EL (cell line): ENCODE results near the gene APLF.
"Not testable (repeated sequence)": the region's sequence is repeated elsewhere in the genome, so short reads cannot be mapped to it uniquely, and the experiment has no call there.

Experiments
- DNase-seq: peaks from one replicate; pipeline ENCODE4 v3.0.0-alpha.2; 2016

Gene APLF

DNA sequence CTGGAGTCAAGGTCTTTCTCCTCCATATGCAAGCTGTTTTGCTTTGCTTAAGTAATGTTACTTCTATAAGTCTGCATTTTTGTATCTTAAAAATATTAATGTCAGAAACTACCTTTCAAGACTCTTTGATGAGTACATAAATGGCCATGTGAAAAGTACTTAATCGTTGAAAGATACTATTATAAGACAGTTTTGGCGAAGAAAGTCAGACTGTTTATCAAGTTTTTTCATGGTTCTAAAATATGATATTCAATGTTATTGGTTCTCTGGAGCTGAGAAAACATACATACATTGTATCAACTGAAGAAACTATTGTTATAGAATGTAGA is 25.4 kb upstream of the APLF start:
- DNase-seq: no peak

DNA sequence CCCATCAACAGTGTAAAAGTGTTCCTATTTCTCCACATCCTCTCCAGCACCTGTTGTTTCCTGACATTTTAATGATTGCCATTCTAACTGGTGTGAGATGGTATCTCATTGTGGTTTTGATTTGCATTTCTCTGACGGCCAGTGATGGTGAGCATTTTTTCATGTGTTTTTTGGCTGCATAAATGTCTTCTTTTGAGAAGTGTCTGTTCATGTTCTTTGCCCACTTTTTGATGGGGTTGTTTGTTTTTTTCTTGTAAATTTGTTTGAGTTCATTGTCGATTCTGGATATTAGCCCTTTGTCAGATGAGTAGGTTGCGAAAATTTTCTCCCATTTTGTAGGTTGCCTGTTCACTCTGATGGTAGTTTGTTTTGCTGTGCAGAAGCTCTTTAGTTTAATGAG is 21.0 kb upstream of the APLF start:
- not testable (repeated sequence) for DNase-seq

DNA sequence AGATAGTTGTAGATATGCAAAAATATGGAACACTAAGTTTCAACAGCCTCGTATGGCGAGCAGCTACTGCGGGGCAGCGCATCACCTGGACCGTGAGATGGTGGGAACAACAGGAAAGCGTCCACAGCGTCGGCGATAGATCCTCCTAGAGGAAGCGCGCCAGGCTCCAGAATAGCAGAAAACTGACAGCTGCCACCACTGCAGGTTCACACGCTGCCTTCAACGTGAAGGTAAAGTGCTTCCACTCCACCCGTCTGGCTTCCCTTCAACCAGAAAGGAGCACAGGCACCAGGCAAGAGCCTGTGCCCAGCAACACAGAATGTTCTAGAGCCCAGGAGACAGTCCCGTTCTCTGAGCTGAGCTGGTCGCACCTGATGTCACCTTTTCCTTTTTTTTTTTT is 20.3 kb upstream of the APLF start:
- DNase-seq: no peak

DNA sequence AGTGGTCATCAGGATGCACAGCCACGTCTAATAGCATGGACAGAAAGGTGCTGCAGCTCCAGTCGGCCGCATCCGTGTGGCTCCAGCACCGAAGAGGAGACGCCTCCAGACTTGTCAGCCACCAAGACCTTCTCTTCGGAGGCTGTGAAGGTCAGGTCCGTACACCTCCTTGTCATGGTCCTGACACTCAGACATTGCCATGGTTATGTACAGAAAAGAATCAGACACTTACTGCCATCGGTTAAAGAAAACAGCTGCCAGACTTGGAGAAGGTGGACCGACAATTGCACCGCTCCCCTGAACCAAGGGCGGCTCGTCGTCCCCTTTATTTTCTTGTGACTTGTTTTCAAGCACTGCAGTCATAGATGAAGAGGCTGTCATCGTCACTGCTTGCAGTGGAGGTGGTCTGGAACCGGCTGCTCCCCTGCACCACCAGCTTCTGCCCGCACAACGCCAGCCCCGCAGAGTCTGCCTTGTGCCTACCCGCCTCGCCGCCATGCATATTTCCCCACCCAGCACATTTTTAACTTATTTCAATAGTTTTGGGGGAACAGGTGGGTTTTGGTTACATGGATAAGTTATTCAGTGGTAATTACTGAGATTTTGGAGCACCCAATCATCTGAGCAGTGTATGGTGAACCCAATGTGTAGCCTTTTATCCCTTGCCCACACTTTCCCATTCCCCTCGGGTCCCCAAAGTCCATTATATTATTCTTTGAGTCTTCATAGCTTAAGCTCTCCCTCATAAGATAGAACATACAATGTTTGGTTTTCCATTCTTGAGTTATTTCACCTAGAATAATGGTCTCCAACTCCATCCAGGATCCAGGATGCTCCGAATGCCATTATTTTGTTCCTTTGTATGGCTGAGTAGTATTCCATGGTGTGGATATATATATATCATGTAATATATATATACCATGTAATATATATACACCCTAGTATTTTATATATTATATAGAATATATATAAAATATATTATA is 18.4 kb upstream of the APLF start:
- DNase-seq: no peak

DNA sequence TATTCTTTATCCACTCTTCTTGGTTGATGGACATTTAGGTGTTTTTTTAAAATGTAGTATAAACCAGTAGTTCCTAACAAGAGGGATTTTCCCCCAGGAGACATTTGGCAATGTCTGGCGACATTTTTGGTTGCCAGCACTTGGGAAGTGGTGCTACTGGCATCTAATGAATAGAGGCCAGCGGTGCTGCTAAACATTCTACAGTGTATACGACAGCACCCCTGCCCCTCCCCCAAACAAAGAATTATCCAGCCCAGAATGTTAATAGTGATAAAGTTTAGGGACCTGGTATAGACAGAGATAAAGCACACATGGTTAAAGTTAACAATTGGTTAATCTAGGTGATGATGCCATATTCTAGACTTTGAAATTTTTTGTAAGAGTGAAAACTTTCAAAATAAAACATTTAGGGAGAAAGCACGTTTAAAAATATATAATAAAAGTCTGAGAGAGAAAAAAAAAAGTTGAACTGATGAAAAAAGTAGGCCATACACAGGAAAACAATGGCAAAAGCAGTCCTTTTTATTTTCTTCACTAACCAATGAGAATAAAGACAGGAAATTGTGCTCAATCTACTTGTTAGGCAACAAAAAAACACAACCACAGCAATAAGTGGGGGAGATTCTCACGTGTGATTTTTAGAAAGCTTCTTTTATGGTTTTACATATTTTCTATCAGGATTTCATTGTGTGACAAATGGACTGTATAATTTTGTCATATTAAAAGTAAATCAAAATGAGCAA is 15.1 kb upstream of the APLF start:
- no peak for DNase-seq

DNA sequence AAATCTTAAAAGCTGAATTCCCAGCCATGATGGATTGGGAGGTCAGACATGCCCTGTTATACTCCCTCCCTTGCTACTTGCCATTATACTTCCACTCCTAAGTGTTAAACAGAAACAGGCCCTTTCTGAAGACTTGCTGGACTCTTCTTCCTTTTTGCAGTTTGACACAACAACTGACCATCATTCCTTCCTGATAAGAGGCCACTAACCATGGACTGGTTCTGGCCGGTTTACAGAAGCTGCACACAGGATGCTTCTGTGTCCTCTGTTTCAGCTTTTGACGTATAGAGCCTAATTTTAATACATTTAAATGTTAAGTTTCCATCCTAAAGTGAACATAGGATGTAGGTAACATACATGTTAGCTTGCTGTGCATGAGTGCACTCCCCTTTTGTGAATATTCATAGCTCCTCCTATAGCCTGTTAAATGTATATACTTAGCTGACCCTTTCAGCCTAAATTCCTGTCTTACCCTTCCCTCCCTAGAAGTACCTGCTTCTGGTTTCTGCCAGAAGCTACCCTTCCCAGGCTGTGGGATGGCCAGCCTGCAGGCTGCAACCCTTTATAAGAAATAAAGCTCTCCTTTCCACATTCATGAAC is 13.5 kb upstream of the APLF start:
- no peak for DNase-seq

DNA sequence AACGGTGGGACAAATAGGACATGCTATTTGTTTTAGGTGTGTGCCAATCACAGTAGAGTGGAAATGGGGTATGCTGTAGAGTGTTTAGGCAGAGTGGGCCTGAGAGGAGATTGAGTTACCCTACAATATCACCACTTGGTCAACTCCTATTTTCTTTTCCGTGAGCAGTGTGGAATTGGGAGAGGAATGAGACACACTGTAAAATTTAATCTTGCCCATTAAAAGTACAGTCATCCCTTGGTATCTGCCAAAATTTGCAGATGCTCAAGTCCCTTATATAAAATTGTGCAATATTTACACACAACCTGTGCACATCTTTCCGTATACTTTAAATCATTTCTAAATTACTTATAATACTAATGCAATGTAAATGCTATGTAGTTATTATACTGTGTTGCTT is 12.7 kb upstream of the APLF start:
- no peak for DNase-seq

DNA sequence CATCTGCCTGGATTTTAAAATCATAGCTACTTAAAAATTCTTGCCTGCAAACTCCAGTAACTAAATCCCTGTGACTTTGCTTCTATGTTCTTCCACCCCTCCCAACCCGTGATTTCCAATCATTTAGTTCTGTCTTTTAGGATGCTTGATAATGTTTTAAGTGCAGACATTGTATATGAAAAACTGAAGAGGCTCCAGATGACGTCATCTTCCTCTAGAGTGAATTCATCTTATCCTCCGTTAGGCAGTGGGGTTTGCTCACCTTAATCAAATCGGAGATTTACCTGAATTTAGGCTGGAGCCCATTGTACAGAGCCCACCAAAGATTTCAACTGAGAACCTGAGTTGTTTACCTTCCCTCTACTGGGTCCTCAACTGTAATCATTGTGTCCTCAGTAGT is 11.2 kb upstream of the APLF start:
- DNase-seq: no peak

DNA sequence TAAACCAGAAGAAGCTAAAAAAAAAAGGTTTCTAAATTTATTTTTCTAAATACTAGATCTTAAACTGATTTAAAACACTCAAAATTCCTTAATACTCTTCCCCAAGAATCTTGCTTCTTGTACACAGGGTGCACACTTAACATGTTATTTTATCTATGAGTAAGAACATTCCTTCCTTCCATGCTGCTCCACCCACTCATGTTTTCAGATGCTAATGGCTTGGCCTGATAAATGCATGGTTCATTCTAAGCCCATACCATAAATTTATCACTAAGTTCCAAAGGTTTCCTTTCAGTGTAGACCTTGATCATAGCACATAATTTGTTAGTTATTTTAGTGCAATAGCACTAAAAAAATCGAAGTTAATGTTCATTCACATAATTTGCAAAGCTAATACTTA is 8.4 kb upstream of the APLF start:
- peak; percentile 58 for DNase-seq

DNA sequence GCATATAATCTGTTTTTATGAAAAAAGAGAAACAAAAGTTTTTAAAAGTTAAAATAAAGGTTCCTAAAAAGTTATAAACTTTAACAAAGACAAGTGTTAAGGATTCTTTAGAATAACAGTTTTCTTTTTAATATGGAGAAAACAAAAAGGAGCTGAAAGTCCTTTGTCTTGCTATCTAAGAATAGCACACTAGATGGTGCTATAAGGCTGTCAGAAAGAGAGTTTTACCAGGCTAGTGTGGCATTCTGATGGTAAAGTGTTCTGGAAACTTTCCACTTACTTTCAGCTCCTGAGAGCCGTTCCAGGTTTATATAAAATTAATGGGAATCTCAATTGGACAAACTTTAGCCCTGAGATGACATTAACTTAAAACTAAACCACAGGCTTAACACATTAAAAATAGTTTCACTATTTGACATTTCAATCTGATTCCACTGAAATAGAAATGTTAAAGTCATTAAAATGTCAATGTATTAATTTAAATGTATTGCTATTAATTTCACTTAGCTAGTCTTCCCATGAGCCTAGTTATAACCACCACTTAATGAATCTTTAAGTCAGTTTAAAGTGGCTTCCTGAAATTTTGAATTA is 4.0 kb upstream of the APLF start:
- DNase-seq: peak; percentile 59

DNA sequence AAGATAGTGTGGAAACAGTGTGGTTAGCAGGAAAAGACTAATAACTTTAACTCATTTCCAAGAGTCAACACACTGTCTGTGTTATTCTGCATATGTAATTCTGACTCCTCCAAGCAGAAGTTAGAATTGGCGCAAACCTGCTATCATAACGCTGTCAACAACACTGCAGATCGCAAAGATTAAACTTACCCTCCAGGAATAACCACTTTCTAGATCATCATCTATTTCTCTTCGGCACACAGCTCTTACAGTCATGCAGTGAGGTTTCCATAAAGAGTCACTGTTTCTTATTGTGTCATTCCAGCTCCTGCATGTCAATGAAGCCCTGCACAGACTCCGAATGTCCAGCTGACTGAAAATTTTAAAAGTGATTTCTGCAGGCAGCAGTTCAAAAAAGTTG is 2.7 kb upstream of the APLF start:
- DNase-seq: no peak

DNA sequence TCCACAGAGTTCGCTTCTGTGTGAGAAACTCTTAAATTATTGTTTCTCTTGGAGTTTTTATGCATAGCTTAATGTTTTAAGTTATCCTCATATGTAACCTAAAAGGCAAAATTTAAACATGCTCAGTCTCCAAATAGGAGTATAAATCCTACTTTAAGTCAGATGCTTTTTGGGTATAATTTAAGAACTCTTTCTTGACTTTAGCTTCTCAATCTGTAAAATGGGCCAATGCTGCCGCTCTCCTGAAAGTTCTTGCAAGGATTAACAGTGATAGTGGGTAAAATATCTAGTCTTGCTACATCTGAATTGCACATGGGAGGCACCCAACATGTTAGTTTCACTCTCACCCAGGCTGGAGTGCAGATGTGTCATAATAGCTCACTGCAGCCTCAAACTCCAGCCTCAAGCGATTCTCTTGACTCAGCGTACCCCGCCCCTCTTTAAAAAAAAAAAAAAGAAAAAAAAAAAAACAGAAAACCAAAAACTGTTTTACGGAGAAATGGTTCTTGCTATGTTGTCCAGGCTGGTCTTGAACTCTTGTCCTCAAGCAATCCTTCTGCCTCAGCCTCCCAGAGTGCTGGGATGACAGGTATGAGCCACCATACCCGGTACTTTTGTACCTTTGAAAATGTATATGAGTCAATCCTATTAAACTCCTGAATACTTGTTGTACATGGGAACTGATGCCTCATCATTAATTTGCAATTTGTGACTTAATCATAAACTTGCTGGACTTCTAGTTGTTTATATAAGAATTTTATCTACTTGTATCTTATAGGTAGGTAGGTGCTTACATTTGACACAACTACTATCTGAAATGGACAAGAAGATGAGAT is 2.1 kb upstream of the APLF start:
- peak; percentile 66 for DNase-seq

DNA sequence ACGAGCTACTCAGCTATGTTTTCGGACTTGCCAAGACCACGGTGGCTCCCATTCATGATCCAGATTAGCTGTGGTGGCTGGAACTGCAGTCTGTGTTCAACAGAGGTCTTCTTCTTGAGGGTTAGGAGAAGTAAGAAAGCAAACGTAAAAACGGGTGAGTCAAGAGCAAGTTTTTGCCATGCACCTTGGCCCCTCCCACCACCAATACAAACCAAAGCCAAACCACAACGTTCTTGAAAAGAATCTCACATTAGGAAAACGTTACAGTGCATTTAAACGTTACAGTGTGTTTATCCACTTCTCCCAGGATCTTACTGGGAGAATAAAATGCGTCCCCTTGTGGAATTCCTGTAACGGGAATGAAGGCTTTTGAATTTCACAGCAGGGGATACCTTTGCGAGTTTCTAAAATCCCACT is 1.0 kb upstream of the APLF start:
- peak; percentile 65 for DNase-seq

DNA sequence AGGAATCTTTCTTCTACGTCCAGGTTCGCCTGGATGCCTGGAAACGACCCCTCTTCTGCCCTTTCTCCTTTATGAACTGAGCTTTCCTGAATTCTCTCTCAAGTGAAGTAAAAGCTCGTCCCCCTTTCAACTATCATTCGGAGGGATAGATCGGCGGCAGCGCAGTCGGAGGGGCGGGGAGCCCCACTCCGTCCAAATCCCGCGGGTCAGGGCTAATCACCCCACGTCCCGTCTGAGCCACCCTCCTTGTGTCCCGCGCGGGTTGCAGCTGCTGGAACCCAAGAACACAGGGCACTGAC is 658 bp upstream of the APLF start:
- DNase-seq: no peak

DNA sequence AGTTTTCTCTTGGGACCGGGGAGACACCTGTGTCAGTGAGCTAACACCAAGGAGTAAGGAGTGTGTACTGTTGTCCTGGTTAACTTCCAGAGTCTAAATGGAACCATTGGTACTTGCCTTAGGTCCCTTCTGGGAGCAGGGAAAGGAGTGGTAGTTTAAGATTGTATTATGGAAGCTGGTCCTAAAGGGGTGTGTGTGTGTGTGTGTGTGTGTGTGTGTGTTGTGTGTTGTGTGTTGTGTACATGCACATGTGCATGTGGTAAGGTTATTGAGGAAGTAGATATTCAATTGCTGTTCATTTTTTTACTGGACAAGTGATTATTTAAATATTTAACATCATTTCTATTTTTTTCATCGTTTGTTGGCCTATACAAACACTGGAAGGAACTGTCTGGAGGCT is 1.4 kb downstream of the APLF start:
- no peak for DNase-seq

DNA sequence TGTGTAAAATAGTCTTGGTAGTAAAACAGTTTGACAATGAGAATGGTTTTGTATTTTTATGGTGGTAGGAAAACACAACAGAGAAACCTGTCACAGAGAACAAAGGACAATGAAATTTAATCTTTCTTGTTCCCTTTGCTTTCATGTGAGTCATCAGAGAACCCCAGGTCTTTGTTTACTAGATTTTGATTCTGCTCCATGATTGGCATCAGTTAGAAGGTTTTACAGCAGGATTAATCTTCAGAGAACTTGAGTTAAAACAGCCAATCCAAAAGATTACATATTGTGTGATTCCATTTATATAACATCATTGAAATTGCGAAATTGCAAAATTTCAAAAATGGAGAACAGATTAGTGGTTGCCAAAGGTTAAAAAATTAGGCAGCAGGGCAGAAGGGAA is 2.5 kb downstream of the APLF start:
- DNase-seq: no peak

DNA sequence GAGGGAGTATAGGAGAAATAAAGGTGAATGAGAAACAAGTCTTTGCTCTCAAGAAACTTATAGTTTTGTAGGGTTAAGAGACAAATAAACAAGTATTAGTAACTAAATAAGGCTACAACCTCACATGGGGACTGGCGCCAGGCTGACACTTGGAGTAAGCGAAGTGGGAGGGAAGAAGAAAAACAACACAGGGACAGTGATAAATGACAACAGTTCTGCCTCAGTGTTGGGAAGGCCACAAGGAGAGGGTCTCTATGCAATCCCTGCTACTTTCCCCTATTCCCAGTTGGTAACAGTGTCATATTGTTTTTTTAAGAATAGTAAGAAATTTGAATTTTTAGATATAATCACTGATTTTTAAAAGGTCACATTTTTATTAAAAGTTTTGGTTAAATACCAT is 4.0 kb downstream of the APLF start:
- DNase-seq: no peak

DNA sequence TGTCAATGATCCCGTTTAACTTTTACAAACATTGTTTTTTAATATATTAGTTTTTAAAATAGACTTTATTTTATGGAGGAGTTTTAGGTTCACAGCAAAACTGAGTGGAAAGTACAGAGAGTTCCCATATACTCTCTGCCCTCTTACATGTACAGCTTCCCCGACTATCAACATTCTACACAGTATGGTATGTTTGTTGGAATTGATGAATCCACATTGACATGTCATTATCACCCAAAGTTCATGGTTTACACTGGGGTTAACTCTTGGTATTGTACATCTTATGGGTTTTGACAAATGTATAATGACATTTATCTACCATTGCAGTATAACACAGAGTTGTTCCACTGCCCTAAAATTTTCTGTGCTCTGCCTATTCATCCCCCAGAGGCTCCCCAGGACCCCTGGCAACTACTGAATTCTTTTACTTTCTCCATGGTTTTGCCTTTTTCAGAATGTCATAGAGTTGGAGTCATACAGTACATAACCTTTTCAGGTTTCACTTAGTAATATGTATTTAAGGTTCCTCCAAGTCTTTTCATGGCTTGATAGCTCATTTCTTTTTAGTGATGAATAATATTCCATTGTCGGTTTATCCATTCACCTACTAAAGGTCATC is 5.5 kb downstream of the APLF start:
- no peak for DNase-seq

DNA sequence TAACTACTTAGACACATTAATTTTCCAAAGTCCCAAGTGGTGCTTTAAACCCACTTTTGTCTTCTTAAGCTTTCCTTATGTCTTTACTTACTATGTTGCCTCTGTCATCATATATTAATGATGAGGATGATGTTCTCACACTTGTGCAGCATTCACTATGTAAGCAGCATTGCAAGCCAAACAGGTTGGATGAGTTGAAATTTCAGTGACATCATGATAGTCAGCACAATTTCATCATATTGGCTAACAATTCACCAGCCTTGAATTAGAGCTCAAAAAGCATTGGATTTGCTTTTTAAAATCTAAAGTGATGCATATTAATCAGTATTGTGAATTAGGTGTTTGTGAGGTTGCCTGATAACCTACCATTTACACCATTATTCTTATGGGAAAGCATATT is 7.7 kb downstream of the APLF start:
- no peak for DNase-seq

DNA sequence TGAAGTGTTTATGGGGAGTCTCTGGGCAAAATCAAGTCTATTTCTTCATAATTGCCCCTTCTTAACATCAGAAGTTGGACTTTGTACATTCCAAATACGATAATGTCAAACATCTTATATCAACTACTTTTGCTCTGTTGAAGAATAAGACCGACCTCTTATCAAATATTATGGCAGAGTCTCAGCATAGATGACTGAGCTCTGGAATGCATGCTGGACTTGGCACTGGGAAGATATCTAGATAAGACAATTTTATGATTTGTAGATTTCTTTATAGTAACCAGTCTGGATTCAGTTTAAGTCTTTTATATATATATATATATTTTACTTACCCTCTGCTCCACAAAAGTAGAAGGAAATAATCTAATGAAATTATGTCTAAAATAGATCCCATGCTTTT is 8.2 kb downstream of the APLF start:
- no peak for DNase-seq

DNA sequence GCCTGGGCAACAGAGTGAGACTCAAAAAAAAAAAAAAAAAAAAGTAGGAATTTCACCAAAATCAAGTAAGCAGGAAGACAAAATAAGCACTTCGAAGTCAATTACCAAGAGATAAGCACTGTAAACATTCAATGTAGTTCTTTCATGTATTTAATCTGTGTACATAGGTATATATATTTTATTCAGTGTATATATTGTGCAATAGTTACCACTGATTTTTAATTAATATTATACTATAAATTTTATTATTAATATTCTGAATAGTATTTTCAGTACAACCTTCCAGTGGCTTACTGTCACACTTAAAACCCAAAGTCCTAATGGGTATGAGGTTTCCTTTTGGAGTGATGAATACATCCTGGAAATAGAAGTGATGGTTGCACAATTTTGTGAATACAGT is 9.1 kb downstream of the APLF start:
- no peak for DNase-seq

DNA sequence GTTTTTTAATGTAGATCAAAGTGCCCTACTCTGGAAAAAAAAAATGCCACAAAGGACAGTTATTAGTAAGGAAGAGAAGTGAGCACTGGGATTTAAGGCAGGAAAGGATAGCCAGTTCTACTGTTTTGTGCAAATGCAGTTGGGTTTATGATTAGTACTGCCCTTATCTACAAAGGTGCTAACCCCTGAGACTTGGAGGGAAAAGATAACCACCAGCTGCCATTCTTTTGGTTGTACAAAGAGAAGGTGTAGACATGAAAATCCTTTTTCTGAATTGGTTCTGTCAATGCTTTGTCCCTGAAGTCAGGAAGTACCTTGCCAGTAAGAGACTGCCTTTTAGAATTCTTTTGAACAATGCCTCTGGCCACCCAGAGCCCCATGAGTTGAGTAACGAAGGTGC is 11.3 kb downstream of the APLF start:
- no peak for DNase-seq
